ENCODE measurements around the gene GRIK4.

Gene GRIK4

DNA sequence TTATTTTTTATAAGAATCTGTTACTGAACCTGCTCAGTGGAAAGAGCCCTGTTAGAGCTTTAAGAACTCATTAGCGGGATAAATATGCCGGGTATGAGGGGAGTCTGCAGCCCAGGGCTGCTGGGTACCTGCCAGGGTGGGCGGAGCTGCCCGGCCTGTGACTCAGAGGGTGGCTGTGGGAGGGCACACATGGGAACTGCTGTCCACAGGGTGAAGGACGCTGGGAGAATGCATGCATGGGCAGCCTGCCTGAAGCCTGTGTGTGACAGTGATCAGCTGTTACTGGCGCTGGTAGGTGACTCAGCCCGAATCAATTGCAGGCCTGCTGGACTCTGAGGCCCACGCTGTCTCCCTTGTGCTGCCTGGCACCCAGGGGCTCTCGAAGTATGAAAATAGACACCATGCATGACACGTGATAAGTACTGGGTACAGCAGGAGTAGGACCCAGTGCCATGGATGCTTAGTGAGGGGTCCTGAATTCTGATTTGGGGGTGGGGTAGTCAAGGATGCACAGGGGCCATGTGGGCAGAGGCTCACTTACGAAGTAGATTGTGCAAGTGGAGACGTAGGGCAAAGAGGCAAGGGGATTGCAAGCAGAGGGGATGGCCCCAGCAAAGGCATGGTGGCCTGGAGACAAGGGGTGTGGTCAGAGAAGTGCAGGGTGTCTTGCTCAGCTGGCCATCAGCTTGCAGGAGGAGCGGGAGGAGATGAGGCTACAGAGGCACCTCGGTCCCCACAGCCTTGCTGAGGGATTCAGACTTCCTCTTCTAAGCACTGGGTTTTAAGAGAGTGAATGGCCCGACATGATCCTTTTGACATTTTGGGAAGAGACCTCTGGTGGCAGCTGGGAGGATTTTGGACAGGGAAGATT is 36.5 kb downstream of the GRIK4 start:
- DNase-seq (ENCODE audit: low read depth), result no peak
- no peak for TF ChIP-seq CTCF (IDR thresholded peaks at IDR 0.05; ENCODE audit: low read depth, low read length, missing control alignments)
- no peak overlapping the region for H3K4me3 ChIP-seq (ENCODE audit: low read depth, low read length)

DNA sequence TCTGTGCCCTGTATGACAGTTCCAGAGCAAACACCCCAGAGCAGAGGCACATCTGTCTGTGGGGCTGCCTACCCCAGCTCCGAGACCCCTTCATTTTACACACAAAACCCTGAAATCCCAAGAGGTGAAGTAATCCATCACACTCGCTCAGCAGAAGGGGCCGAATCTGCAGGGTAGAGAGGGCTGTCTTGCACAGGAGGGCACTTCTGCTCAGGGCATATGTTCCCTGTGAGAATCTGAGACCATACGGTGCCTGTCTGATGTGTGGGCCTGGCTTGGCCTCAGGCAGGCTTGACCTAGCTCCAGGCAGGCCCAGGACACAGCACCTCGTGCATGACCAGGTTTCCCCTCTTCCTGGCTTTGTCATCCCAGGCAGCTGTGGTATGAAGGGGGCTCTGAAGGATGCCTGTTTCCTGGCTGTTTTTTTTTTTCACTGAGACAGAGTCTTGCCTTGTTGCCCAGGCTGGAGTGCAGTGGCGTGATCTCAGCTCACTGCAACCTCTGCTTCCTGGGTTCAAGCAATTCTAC is 37.2 kb downstream of the GRIK4 start:
- H3K4me3 ChIP-seq (ENCODE audit: low read depth, low read length), result no peak overlapping the region
- DNase-seq (ENCODE audit: low read depth), result no peak
- no peak for TF ChIP-seq CTCF (IDR thresholded peaks at IDR 0.05; ENCODE audit: low read depth, low read length, missing control alignments)

- no peak overlapping the region for H3K4me3 ChIP-seq (ENCODE audit: low read depth, low read length)
- TF ChIP-seq CTCF (IDR thresholded peaks at IDR 0.05; ENCODE audit: low read depth, low read length, missing control alignments), result no peak
- no peak for DNase-seq (ENCODE audit: low read depth)
Observed at GRCh38 chr11:120549346-120549745, 37.8 kb downstream of the GRIK4 start.

DNA sequence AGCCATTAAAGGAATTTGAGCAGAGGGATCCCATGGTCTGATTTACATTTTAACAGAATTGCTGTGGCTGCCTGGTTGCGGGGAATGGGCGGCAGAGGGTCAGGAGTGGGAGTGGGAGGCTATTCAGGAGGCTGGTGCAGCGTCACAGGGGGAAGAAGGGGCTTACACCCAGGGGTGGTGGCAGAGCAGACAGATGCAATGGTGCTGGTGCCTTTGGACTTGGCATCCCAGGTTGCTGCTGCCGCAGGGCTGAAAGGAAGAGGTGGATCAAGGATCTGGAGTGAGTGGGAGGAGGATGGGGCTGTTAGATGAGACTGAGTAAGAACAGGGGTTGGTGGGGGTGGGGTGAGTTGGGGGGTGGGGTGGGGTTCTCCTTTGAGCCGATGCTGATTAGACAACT is 38.5 kb downstream of the GRIK4 start:
- TF ChIP-seq CTCF (IDR thresholded peaks at IDR 0.05; ENCODE audit: low read depth, low read length, missing control alignments), result no peak
- DNase-seq (ENCODE audit: low read depth), result no peak
- no peak overlapping the region for H3K4me3 ChIP-seq (ENCODE audit: low read depth, low read length)

DNA sequence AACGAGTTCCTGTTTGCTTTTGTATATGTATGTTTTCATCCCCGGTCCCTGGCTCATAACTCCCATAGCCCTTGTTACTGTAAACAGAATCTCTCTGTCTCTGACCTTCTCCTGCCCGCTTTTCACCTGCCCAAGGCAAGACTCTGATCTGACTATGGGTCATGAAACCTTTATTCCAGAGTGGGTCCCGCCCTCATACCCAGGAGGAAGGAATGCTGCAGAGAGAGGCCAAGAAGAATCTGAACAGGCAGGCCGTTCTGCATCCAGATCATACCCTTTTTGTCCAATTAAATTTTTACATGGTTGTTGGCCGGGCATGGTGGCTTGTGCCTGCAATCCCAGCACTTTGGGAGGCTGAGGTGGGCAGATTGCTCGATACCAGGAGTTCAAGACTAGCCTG is 39.6 kb downstream of the GRIK4 start:
- TF ChIP-seq CTCF (IDR thresholded peaks at IDR 0.05; ENCODE audit: low read depth, low read length, missing control alignments), result no peak
- no peak overlapping the region for H3K4me3 ChIP-seq (ENCODE audit: low read depth, low read length)
- no peak for DNase-seq (ENCODE audit: low read depth)

- no peak for DNase-seq (ENCODE audit: low read depth)
- TF ChIP-seq CTCF (IDR thresholded peaks at IDR 0.05; ENCODE audit: low read depth, low read length, missing control alignments), result no peak
- no peak overlapping the region for H3K4me3 ChIP-seq (ENCODE audit: low read depth, low read length)
Observed at GRCh38 chr11:120554766-120555432, 43.4 kb downstream of the GRIK4 start.
